GM12874 (cell line): Measurements from ENCODE around the gene ACIN1.

Source experiments
- CTCF ChIP-seq: IDR thresholded peaks from 2 replicates; pipeline ENCODE4 v1.5.1; 2011; ENCODE audit warnings: low read depth, mild to moderate bottlenecking, control low read depth, low read length, moderate library complexity; ENCODE audit not compliant: insufficient read depth

Gene ACIN1

GRCh38 chr14:23128969-23129758 lies 34.2 kb upstream of the ACIN1 start:
- no peak for TF ChIP-seq CTCF

- TF ChIP-seq CTCF, result no peak
Measured at GRCh38 chr14:23127861-23128260, 32.9 kb upstream of the ACIN1 start.

- TF ChIP-seq CTCF, result no peak
Measured at GRCh38 chr14:23126548-23127278, 31.8 kb upstream of the ACIN1 start.

- no peak for TF ChIP-seq CTCF
Measured at GRCh38 chr14:23125933-23126524, 31.1 kb upstream of the ACIN1 start.

- no peak for TF ChIP-seq CTCF
Measured at GRCh38 chr14:23125011-23125410, 30.1 kb upstream of the ACIN1 start.

GRCh38 chr14:23124337-23124954 lies 29.5 kb upstream of the ACIN1 start:
- TF ChIP-seq CTCF, result no peak

GRCh38 chr14:23123419-23123818 lies 28.5 kb upstream of the ACIN1 start:
- TF ChIP-seq CTCF, result no peak
